GM23338 (cell line): Measurements from ENCODE around the gene DCUN1D2. TPM values are rescaled to one million over a fixed set of nuclear protein-coding genes. Genes with fewer than 3 reads are reported as not detected.

Experiments used
- ATAC-seq: fragments of 200-7000 bp; cut with Tn5 transposase; 3 replicates; pipeline ENCODE4 v1.9.1; 2020
- DNase-seq: peaks from one replicate; pipeline ENCODE4 v3.0.0-alpha.2; 2015; ENCODE audit warnings: low spot score
- H2AFZ ChIP-seq: fragments of 200-600 bp; sonication (generic); 2 replicates; pipeline ENCODE4 v1.8.0; 2016; ENCODE audit warnings: antibody characterized with exemption, mild to moderate bottlenecking, moderate library complexity
- H3F3A ChIP-seq: fragments of 200-600 bp; sonication (generic); replicated peaks from 2 replicates; pipeline ENCODE4 v1.8.0; 2017; ENCODE audit warnings: antibody characterized with exemption, mixed run types, low read depth
- H3K27ac ChIP-seq: fragments of 200-600 bp; sonication (generic); 2 replicates; pipeline ENCODE4 v1.6.1; 2016; ENCODE audit warnings: low read depth
- H3K27me3 ChIP-seq: fragments of 200-600 bp; sonication (generic); 2 replicates; pipeline ENCODE4 v1.8.0; 2016; ENCODE audit warnings: mild to moderate bottlenecking, mixed run types, moderate library complexity; ENCODE audit not compliant: insufficient read depth
- H3K36me3 ChIP-seq: fragments of 200-600 bp; sonication (generic); 2 replicates; pipeline ENCODE4 v1.8.0; 2016; ENCODE audit warnings: mild to moderate bottlenecking; ENCODE audit not compliant: insufficient read depth
- H3K4me1 ChIP-seq: fragments of 200-600 bp; sonication (generic); 2 replicates; pipeline ENCODE4 v1.8.0; 2016; ENCODE audit warnings: mild to moderate bottlenecking, moderate library complexity; ENCODE audit not compliant: insufficient read depth
- H3K4me2 ChIP-seq: fragments of 200-600 bp; sonication (generic); 2 replicates; pipeline ENCODE4 v1.7.1; 2017; ENCODE audit warnings: mixed run types
- H3K4me3 ChIP-seq: fragments of 200-600 bp; sonication (generic); 2 replicates; pipeline ENCODE4 v1.6.1; 2016; ENCODE audit warnings: mixed run types
- H3K79me2 ChIP-seq: fragments of 200-600 bp; sonication (generic); replicated peaks from 2 replicates; pipeline ENCODE4 v1.8.0; 2017; ENCODE audit warnings: mild to moderate bottlenecking; ENCODE audit not compliant: insufficient read depth
- H3K9me2 ChIP-seq: fragments of 200-600 bp; sonication (generic); 2 replicates; pipeline ENCODE4 v1.8.0; 2017; ENCODE audit not compliant: insufficient read depth
- H4K20me1 ChIP-seq: fragments of 200-600 bp; sonication (generic); replicated peaks from 2 replicates; pipeline ENCODE4 v1.8.0; 2017; ENCODE audit warnings: mild to moderate bottlenecking; ENCODE audit not compliant: insufficient read depth
- H3K27ac Mint-ChIP-seq: 2 replicates; pipeline ENCODE4 v1.8.0; 2020; ENCODE audit warnings: inconsistent platforms, mild to moderate bottlenecking, moderate library complexity, mixed read lengths
- H3K27me3 Mint-ChIP-seq: 3 replicates; pipeline ENCODE4 v1.8.0; 2022; ENCODE audit warnings: low read depth, mild to moderate bottlenecking, moderate library complexity, mixed read lengths, inconsistent platforms; ENCODE audit not compliant: insufficient read depth, poor library complexity
- H3K36me3 Mint-ChIP-seq: 3 replicates; pipeline ENCODE4 v1.8.0; 2021; ENCODE audit warnings: low read depth, mild to moderate bottlenecking, inconsistent platforms, moderate library complexity, mixed read lengths
- H3K4me1 Mint-ChIP-seq: 3 replicates; pipeline ENCODE4 v1.8.0; 2020; ENCODE audit warnings: mild to moderate bottlenecking, inconsistent platforms, mixed read lengths
- H3K4me3 Mint-ChIP-seq: 3 replicates; pipeline ENCODE4 v1.8.0; 2021; ENCODE audit warnings: moderate library complexity, mild to moderate bottlenecking, inconsistent platforms, mixed read lengths
- H3K9me3 Mint-ChIP-seq: 3 replicates; pipeline ENCODE4 v1.8.0; 2020; ENCODE audit warnings: moderate library complexity, mild to moderate bottlenecking, inconsistent platforms, mixed read lengths
- CREB1 ChIP-seq: fragments of 250-450 bp; sonication (Bioruptor Pico); IDR thresholded peaks from 2 replicates; pipeline ENCODE4 v1.5.0; 2020; ENCODE audit warnings: low read depth, mild to moderate bottlenecking, moderate library complexity
- EZH2 ChIP-seq: fragments of 200-600 bp; sonication (generic); IDR thresholded peaks from one replicate; pipeline ENCODE4 v1.8.0; 2017; ENCODE audit warnings: antibody characterized with exemption, mild to moderate bottlenecking, low read depth; ENCODE audit not compliant: unreplicated experiment
- EZH2phosphoT487 ChIP-seq: fragments of 200-600 bp; sonication (generic); IDR thresholded peaks from one replicate; pipeline ENCODE4 v1.8.1; 2018; ENCODE audit warnings: antibody characterized with exemption; ENCODE audit not compliant: unreplicated experiment
- POLR2AphosphoS5 ChIP-seq: IDR thresholded peaks from 2 replicates; pipeline ENCODE4 v1.6.1; 2016; ENCODE audit warnings: antibody characterized with exemption, low read depth
- STAT1 ChIP-seq: IDR thresholded peaks from one replicate; pipeline ENCODE4 v1.6.1; 2016; ENCODE audit warnings: antibody characterized with exemption; ENCODE audit not compliant: unreplicated experiment
- ZNF331 ChIP-seq: fragments of 250-450 bp; sonication (Bioruptor Pico); IDR thresholded peaks from 2 replicates; pipeline ENCODE4 v1.5.0; 2020; ENCODE audit warnings: low read depth, mild to moderate bottlenecking, moderate library complexity
- polyA plus RNA-seq: library from polyadenylated mRNA; unstranded; fragments of >200 nt; fragmentation: Nextera tagmentation; extraction: Ambion mirVana; gene quantifications from 2 replicates; pipeline ENCODE4 v1.2.1, GENCODE V29; 2016
- total RNA-seq: library from RNA; depleted of rRNA; stranded (reverse); fragments of >200 nt; shearing (Covaris generic); gene quantifications from 2 replicates; pipeline ENCODE4 v1.2.3, GENCODE V29; 2014
- TF ChIP-seq, protein P1 (sequence below): IDR thresholded peaks from one replicate; pipeline ENCODE4 v1.6.1; 2018; ENCODE audit warnings: antibody characterized with exemption; ENCODE audit not compliant: unreplicated experiment
- TF ChIP-seq, protein P2 (sequence below): IDR thresholded peaks from 2 replicates; pipeline ENCODE4 v1.6.1; 2016; ENCODE audit warnings: antibody characterized with exemption
- TF ChIP-seq, protein P3 (sequence below), 2 experiments: fragments of 200-600 bp in 1 of 2; sonication (generic) in 1 of 2; conservative IDR thresholded peaks; 2 replicates each; pipeline versions ENCODE4 v1.5.1 to v1.6.1; 2016 to 2017; ENCODE audit warnings: antibody characterized with exemption in 2 of 2, low read depth in 2 of 2, mild to moderate bottlenecking in 2 of 2, moderate library complexity in 1 of 2

The DCUN1D2 gene
- total and polyA plus RNA-seq, 2 experiments from 2014 or later = 12.3 to 38.0 TPM

DNA sequence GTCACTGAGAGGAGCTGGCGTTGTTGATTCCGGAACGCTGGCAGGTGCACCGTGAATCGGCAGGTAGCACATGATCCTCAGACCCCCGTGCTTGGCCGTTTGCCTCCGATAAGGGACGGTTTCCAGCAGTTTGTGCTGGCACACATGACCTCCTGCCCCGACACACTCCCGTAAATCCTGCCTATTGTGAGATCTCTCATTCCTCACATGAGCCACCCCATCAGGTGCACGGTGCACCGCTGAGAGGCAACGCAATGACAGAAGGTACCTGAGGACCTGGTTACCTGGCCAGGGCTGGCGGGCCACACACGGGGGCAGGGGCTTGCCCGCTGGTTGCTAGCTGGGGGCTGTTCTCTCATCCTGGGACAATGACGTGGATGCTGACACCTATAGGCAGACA is 35.1 kb downstream of the DCUN1D2 start (continued):
- no peak for TF ChIP-seq POLR2AphosphoS5
- TF ChIP-seq, protein P1, sequence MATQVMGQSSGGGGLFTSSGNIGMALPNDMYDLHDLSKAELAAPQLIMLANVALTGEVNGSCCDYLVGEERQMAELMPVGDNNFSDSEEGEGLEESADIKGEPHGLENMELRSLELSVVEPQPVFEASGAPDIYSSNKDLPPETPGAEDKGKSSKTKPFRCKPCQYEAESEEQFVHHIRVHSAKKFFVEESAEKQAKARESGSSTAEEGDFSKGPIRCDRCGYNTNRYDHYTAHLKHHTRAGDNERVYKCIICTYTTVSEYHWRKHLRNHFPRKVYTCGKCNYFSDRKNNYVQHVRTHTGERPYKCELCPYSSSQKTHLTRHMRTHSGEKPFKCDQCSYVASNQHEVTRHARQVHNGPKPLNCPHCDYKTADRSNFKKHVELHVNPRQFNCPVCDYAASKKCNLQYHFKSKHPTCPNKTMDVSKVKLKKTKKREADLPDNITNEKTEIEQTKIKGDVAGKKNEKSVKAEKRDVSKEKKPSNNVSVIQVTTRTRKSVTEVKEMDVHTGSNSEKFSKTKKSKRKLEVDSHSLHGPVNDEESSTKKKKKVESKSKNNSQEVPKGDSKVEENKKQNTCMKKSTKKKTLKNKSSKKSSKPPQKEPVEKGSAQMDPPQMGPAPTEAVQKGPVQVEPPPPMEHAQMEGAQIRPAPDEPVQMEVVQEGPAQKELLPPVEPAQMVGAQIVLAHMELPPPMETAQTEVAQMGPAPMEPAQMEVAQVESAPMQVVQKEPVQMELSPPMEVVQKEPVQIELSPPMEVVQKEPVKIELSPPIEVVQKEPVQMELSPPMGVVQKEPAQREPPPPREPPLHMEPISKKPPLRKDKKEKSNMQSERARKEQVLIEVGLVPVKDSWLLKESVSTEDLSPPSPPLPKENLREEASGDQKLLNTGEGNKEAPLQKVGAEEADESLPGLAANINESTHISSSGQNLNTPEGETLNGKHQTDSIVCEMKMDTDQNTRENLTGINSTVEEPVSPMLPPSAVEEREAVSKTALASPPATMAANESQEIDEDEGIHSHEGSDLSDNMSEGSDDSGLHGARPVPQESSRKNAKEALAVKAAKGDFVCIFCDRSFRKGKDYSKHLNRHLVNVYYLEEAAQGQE = no peak
- TF ChIP-seq EZH2 = no peak
- no peak for TF ChIP-seq STAT1
- TF ChIP-seq CREB1 (CRISPR knock-in tag) = no peak
- TF ChIP-seq, protein P2, sequence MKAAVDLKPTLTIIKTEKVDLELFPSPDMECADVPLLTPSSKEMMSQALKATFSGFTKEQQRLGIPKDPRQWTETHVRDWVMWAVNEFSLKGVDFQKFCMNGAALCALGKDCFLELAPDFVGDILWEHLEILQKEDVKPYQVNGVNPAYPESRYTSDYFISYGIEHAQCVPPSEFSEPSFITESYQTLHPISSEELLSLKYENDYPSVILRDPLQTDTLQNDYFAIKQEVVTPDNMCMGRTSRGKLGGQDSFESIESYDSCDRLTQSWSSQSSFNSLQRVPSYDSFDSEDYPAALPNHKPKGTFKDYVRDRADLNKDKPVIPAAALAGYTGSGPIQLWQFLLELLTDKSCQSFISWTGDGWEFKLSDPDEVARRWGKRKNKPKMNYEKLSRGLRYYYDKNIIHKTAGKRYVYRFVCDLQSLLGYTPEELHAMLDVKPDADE = no peak

GRCh38 chr13:113454936-113455335 is 35.6 kb downstream of the DCUN1D2 start:
- Mint-ChIP-seq H3K27ac (no peak overlapping the region), H3K4me3 (no peak overlapping the region), H3K36me3 (peaks cover 45% of the 10 kb centered on the region)

More at GRCh38 chr13:113454936-113455335, 35.6 kb downstream of the DCUN1D2 start:
- no peaks in the 10 kb centered on the region; the same call in 1 of the 2 replicates for H4K20me1 ChIP-seq
- DNase-seq (no peak), ATAC-seq (no peak)
- 0 out of 2 replicates have a peak, but pooled peaks cover 9% of the 10 kb centered on the region for H3F3A ChIP-seq
- peaks cover 7% of the 10 kb centered on the region; the same call in 1 of the 2 replicates for H3K4me1 ChIP-seq
- H3K27ac ChIP-seq = no peak overlapping the region
- no peaks in the 10 kb centered on the region for H3K27me3 ChIP-seq
- no peak overlapping the region for H3K4me3 ChIP-seq
- peaks cover 28% of the 10 kb centered on the region; the same call in 1 of the 2 replicates for H3K36me3 ChIP-seq
- peaks cover 6% of the 10 kb centered on the region for H3K4me1 Mint-ChIP-seq
- no peaks in the 10 kb centered on the region for H3K9me3 Mint-ChIP-seq
- TF ChIP-seq ZNF331 (CRISPR knock-in tag) (no peak), EZH2phosphoT487 (no peak)
- TF ChIP-seq, protein P1 = no peak
- TF ChIP-seq, protein P3, sequence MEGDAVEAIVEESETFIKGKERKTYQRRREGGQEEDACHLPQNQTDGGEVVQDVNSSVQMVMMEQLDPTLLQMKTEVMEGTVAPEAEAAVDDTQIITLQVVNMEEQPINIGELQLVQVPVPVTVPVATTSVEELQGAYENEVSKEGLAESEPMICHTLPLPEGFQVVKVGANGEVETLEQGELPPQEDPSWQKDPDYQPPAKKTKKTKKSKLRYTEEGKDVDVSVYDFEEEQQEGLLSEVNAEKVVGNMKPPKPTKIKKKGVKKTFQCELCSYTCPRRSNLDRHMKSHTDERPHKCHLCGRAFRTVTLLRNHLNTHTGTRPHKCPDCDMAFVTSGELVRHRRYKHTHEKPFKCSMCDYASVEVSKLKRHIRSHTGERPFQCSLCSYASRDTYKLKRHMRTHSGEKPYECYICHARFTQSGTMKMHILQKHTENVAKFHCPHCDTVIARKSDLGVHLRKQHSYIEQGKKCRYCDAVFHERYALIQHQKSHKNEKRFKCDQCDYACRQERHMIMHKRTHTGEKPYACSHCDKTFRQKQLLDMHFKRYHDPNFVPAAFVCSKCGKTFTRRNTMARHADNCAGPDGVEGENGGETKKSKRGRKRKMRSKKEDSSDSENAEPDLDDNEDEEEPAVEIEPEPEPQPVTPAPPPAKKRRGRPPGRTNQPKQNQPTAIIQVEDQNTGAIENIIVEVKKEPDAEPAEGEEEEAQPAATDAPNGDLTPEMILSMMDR (conservative IDR thresholded peaks at IDR 0.05; ENCODE audit: low read depth in 2 of 2) = no peak
- no peaks in the 10 kb centered on the region for H3K79me2 ChIP-seq
- no peak overlapping the region for H2AFZ ChIP-seq
- H3K27me3 Mint-ChIP-seq = peaks cover 13% of the 10 kb centered on the region
- no peak overlapping the region for H3K4me2 ChIP-seq
- H3K9me2 ChIP-seq = no peaks in the 10 kb centered on the region
